ENCODE results near the gene KREMEN1.

DNA sequence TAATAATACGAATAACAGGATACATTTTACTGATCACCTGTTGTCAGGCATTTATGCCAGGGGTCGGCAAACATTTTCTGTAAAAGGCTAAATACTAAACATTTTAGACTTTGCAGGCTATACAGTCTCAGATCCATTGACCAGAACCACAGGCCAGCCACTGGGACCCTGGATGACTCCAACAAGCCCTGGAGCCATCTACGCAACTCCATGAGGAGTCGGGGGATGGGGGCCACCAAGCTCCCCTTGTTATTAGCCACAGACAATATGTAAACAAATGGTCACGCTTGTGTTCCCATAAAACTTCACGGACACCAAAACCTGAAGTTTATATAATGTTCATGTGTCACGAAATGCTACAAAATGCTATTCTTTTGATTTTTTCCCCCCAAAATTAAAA is 78.5 kb downstream of the KREMEN1 start:
- TF ChIP-seq, protein P1, sequence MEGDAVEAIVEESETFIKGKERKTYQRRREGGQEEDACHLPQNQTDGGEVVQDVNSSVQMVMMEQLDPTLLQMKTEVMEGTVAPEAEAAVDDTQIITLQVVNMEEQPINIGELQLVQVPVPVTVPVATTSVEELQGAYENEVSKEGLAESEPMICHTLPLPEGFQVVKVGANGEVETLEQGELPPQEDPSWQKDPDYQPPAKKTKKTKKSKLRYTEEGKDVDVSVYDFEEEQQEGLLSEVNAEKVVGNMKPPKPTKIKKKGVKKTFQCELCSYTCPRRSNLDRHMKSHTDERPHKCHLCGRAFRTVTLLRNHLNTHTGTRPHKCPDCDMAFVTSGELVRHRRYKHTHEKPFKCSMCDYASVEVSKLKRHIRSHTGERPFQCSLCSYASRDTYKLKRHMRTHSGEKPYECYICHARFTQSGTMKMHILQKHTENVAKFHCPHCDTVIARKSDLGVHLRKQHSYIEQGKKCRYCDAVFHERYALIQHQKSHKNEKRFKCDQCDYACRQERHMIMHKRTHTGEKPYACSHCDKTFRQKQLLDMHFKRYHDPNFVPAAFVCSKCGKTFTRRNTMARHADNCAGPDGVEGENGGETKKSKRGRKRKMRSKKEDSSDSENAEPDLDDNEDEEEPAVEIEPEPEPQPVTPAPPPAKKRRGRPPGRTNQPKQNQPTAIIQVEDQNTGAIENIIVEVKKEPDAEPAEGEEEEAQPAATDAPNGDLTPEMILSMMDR (IDR thresholded peaks at IDR 0.05 in 4 of 5, conservative IDR thresholded peaks at IDR 0.05 in 1 of 5): no peak
- TF ChIP-seq POLR2A (IDR thresholded peaks at IDR 0.05): no peak
